Gastroesophageal sphincter (tissue), 4 donors: Measurements from ENCODE around the gene ARRB1. TPM values are rescaled to one million over a fixed set of nuclear protein-coding genes. Genes with fewer than 3 reads are reported as not detected.

Experiments used
- ATAC-seq: fragments of 150-250 bp; one replicate; pipeline ENCODE4 v1.9.1; 2016; ENCODE audit warnings: mild to moderate bottlenecking, moderate library complexity
- H3K27ac ChIP-seq, 4 donors: fragments of 200-600 bp; sonication (generic) in 3 of 4; 1 replicate in 3 of 4; 2 replicates in 1 of 4; pipeline ENCODE4 v1.5.1; 2016 to 2019
- H3K27me3 ChIP-seq: fragments of 200-600 bp; sonication (generic); one replicate; pipeline ENCODE4 v1.5.1; 2019
- H3K36me3 ChIP-seq, 2 donors: fragments of 200-600 bp; sonication (generic); one replicate each; pipeline ENCODE4 v1.5.1; 2019; ENCODE audit warnings: control low read depth in 1 of 2
- H3K4me1 ChIP-seq, 3 donors: fragments of 200-600 bp; sonication (generic); 1 replicate in 2 of 3; 2 replicates in 1 of 3; pipeline ENCODE4 v1.5.1; 2016 to 2019; ENCODE audit warnings: control low read depth in 2 of 3
- H3K4me3 ChIP-seq, 2 donors: fragments of 200-600 bp; sonication (generic); one replicate each; pipeline ENCODE4 v1.5.1; 2019; ENCODE audit warnings: mild to moderate bottlenecking in 1 of 2, moderate library complexity in 1 of 2
- H3K9me3 ChIP-seq, 3 donors: fragments of 200-600 bp; sonication (generic); one replicate each; pipeline ENCODE4 v1.5.1; 2017 to 2019; ENCODE audit warnings: control low read depth in 2 of 3
- EP300 ChIP-seq: sonication (generic); formaldehyde crosslinking; IDR thresholded peaks from one replicate; pipeline ENCODE4 v1.6.1; 2017; ENCODE audit warnings: antibody characterized with exemption, mild to moderate bottlenecking
- POLR2A ChIP-seq, 2 donors: fragments of 450-650 bp; IDR thresholded peaks; one replicate each; pipeline ENCODE4 v1.6.1; 2017; ENCODE audit warnings: antibody characterized with exemption in 2 of 2, mild to moderate bottlenecking in 2 of 2, moderate library complexity in 1 of 2
- POLR2AphosphoS5 ChIP-seq: sonication (generic); formaldehyde crosslinking; IDR thresholded peaks from one replicate; pipeline ENCODE4 v1.6.1; 2017; ENCODE audit warnings: antibody characterized with exemption
- WGBS, 2 donors: methylation state at CpG; one replicate each; pipeline ENCODE4 v1.1.5; 2018; ENCODE audit warnings: low coverage in 1 of 2; 5-methylcytosine and 5-hydroxymethylcytosine counted together
- total RNA-seq, 4 donors: library from RNA; depleted of rRNA; stranded (reverse); fragments of >200 nt; gene quantifications; one replicate each; pipeline ENCODE4 v1.1.0, GENCODE V29; 2016
- TF ChIP-seq, protein P1 (sequence below), 4 experiments: fragments of 200-600 bp in 2 of 4; fragments of 450-650 bp in 2 of 4; sonication (generic) in 1 of 4; IDR thresholded peaks; one replicate each; pipeline ENCODE4 v1.5.1; 2017 to 2019; ENCODE audit warnings: antibody characterized with exemption in 4 of 4, mild to moderate bottlenecking in 2 of 4, moderate library complexity in 2 of 4

The ARRB1 gene
- total RNA-seq, 4 donors from 2014 or later = 72.3 to 120 (median 93.0) TPM

DNA sequence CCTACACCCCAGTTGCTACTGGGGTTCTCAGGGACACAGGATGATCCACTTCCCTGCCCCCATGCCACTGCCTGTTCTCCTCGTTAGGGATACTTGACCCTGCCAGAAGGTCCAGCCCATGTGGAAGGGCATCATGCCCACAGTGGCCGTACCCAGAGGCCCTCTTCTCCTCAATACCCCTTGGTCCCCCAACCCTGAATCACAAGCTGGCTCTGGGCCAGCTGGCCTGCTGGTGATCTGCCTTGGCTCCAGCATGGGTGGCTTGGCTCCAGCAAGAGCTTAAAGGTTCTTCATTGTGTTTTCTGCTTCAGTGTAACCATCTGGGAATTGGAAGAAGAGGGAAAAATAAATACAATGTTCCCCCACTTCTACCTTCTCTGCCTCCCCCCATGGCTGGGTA is 122.0 kb downstream of the ARRB1 start:
- Histone ChIP-seq H3K4me1 (no peaks in the 10 kb centered on the region), H3K27ac (no peak overlapping the region), H3K36me3 (no peaks in the 10 kb centered on the region), H3K4me3 (no peak overlapping the region), H3K27me3 (peaks cover 30% of the 10 kb centered on the region), H3K9me3 (no peaks in the 10 kb centered on the region)
- 80 to 100% methylated on average over 1 of the region's 2 CpGs for WGBS, 2 donors
- TF ChIP-seq POLR2A (IDR thresholded peaks at IDR 0.05) (no peak), POLR2AphosphoS5 (no peak), EP300 (no peak)
- TF ChIP-seq, protein P1, sequence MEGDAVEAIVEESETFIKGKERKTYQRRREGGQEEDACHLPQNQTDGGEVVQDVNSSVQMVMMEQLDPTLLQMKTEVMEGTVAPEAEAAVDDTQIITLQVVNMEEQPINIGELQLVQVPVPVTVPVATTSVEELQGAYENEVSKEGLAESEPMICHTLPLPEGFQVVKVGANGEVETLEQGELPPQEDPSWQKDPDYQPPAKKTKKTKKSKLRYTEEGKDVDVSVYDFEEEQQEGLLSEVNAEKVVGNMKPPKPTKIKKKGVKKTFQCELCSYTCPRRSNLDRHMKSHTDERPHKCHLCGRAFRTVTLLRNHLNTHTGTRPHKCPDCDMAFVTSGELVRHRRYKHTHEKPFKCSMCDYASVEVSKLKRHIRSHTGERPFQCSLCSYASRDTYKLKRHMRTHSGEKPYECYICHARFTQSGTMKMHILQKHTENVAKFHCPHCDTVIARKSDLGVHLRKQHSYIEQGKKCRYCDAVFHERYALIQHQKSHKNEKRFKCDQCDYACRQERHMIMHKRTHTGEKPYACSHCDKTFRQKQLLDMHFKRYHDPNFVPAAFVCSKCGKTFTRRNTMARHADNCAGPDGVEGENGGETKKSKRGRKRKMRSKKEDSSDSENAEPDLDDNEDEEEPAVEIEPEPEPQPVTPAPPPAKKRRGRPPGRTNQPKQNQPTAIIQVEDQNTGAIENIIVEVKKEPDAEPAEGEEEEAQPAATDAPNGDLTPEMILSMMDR (IDR thresholded peaks at IDR 0.05) = no peak
- no peak for ATAC-seq

- Histone ChIP-seq H3K9me3 (no peaks in the 10 kb centered on the region), H3K4me3 (no peak overlapping the region), H3K4me1 (no peaks in the 10 kb centered on the region), H3K27me3 (peaks cover 14% of the 10 kb centered on the region), H3K36me3 (no peaks in the 10 kb centered on the region), H3K27ac (no peak overlapping the region)
- WGBS, 2 donors = 50 to 54% methylated on average over 1 to 4 of the region's 4 CpGs
- ATAC-seq = no peak
- TF ChIP-seq EP300 (no peak), POLR2AphosphoS5 (no peak), POLR2A (IDR thresholded peaks at IDR 0.05) (no peak)
- TF ChIP-seq, protein P1 (IDR thresholded peaks at IDR 0.05) = no peak
Observed at GRCh38 chr11:75225794-75226193, 125.7 kb downstream of the ARRB1 start.

- no peak overlapping the region for H3K27ac ChIP-seq
- no peaks in the 10 kb centered on the region for H3K36me3 ChIP-seq
- H3K4me1 ChIP-seq = no peaks in the 10 kb centered on the region
- WGBS, 2 donors = 30% methylated on average over 2 of the region's 5 CpGs; no CpG with 5 or more reads in 1 of the 2 donors
- H3K27me3 ChIP-seq = no peaks in the 10 kb centered on the region
- TF ChIP-seq EP300 (no peak), POLR2A (IDR thresholded peaks at IDR 0.05) (no peak), POLR2AphosphoS5 (no peak)
- TF ChIP-seq, protein P1 (IDR thresholded peaks at IDR 0.05) = no peak
- no peak overlapping the region for H3K4me3 ChIP-seq
- no peak for ATAC-seq
- no peaks in the 10 kb centered on the region for H3K9me3 ChIP-seq
Observed at GRCh38 chr11:75223954-75224643, 127.4 kb downstream of the ARRB1 start.

DNA sequence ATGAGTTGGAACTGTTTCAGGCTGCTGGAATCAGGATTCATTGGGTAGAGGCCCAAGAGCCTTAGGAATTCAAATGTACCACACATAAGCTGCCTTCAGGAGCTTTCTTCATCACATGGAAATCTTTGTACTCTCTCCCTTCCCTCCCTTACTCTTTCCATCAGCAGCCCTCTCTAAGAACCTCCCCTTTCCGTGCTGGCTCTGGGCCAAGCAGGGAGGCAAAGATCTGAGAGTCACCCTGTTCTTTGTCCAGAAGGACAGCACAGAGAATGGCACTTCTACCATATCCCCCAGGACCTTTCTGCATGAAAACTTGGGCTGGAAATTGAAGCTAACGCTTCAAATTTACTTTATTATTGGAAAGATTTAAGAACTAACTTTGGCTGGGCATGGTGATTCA is 131.6 kb downstream of the ARRB1 start:
- no peak for ATAC-seq
- Histone ChIP-seq H3K27ac (no peak overlapping the region), H3K36me3 (no peaks in the 10 kb centered on the region), H3K4me3 (no peak overlapping the region), H3K4me1 (no peaks in the 10 kb centered on the region), H3K27me3 (peaks cover 9% of the 10 kb centered on the region), H3K9me3 (no peaks in the 10 kb centered on the region)
- TF ChIP-seq EP300 = no peak
- no peak for TF ChIP-seq POLR2A (IDR thresholded peaks at IDR 0.05)
- TF ChIP-seq POLR2AphosphoS5 = no peak
- TF ChIP-seq, protein P1 (IDR thresholded peaks at IDR 0.05) = no peak
- WGBS, 2 donors = 14 to 43% methylated on average over 1 to 2 of the region's 2 CpGs

DNA sequence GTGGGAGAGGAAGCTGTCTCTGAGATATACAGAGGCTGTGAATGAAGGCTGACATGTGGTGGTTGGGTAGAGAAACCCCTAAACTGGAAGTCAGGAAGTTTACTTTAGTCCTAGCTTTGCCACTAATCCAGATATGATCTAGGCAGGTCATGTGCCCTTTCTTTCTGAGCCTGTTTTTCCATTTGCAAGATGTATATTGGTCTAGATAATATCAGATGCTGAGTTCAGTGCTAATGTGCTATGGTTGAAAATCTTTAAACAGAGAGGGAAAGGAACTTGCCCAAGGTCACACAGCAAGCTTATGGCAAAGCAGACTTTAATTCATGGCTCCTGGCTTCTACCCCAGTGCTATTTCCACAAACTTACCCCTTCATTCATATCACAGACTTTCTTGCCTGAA is 136.6 kb downstream of the ARRB1 start:
- no peak overlapping the region for H3K4me3 ChIP-seq
- no peak for ATAC-seq
- H3K4me1 ChIP-seq = no peaks in the 10 kb centered on the region
- peaks cover 18% of the 10 kb centered on the region for H3K27me3 ChIP-seq
- TF ChIP-seq EP300 = no peak
- no peak for TF ChIP-seq POLR2AphosphoS5
- TF ChIP-seq, protein P1 (IDR thresholded peaks at IDR 0.05) = no peak
- no peak for TF ChIP-seq POLR2A (IDR thresholded peaks at IDR 0.05)
- H3K27ac ChIP-seq = no peak overlapping the region
- H3K36me3 ChIP-seq = no peaks in the 10 kb centered on the region
- H3K9me3 ChIP-seq = no peaks in the 10 kb centered on the region
